Left ventricle myocardium inferior (tissue), 1 donor: ENCODE data around the gene ALPK1. TPM values are rescaled to one million over a fixed set of nuclear protein-coding genes. Genes with fewer than 3 reads are reported as not detected.

Source experiments
- DNase-seq: peaks from one replicate; pipeline ENCODE4 v3.0.0-alpha.2; 2020
- H3K27ac ChIP-seq: fragments of 200-600 bp; replicated peaks from 2 replicates; pipeline ENCODE4 v1.8.0; 2021
- H3K27me3 ChIP-seq: fragments of 200-600 bp; 2 replicates; pipeline ENCODE4 v1.8.0; 2021; ENCODE audit warnings: low read depth
- H3K36me3 ChIP-seq: fragments of 200-600 bp; 2 replicates; pipeline ENCODE4 v1.8.0; 2021
- H3K4me1 ChIP-seq: fragments of 200-600 bp; 2 replicates; pipeline ENCODE4 v1.8.0; 2021
- H3K4me3 ChIP-seq: fragments of 200-600 bp; 2 replicates; pipeline ENCODE4 v1.8.0; 2021; ENCODE audit warnings: mild to moderate bottlenecking, moderate library complexity
- H3K9me3 ChIP-seq: fragments of 200-600 bp; replicated peaks from 2 replicates; pipeline ENCODE4 v1.8.0; 2021
- CTCF ChIP-seq: fragments of 200-600 bp; IDR thresholded peaks from 2 replicates; pipeline ENCODE4 v1.8.0; 2021; ENCODE audit warnings: antibody characterized with exemption, mild to moderate bottlenecking, borderline replicate concordance
- intact Hi-C: fragments of 100-400 bp; cut with micrococcal nuclease; formaldehyde crosslinking; loops from one replicate; pipeline ENCODE4 v1.11.0; 2022
- total RNA-seq: library from RNA; stranded (reverse); fragmentation: NEBNext Ultra II Directional; extraction: Animal tissue kit (Norgen Biotek cat#: 25700); gene quantifications from one replicate; pipeline ENCODE4 v1.2.1, GENCODE V29; 2021
- donor health status: DM: no; HTN: yes; CAD: no; lungs with severe emphysema.

The ALPK1 gene
- total RNA-seq, 1 donor from 2014 or later = 3.1 TPM

- Histone ChIP-seq H3K9me3 (no peaks in the 10 kb centered on the region), H3K4me1 (no peaks in the 10 kb centered on the region), H3K36me3 (no peaks in the 10 kb centered on the region), H3K27ac (no peak overlapping the region), H3K27me3 (no peaks in the 10 kb centered on the region), H3K4me3 (no peak overlapping the region)
- intact Hi-C loops = no loop called here
- no peak for TF ChIP-seq CTCF
- no peak for DNase-seq
Observed at GRCh38 chr4:112332398-112332797, 35.2 kb downstream of the ALPK1 start.

DNA sequence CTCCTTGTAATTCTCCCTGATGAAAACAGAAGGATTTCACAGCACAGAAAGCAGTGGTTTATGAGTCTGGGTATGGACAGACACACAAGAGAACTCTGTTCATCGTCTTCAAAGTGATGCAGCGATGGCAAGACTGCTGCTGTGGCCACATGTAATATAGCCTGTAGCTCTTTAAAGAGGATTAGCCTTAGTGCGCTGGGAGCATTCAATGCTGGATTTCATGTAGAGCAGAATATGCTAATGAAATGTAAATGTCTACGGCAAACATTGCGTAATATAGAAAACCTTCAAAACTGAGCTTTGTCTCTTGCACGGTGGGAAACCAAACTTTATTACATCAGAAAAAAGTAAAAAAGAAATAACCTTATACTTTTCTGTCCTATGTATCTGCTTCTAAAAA lies 42.9 kb downstream of the ALPK1 start:
- intact Hi-C loops = no loop called here
- Histone ChIP-seq H3K27me3 (no peaks in the 10 kb centered on the region), H3K9me3 (no peaks in the 10 kb centered on the region), H3K4me3 (no peak overlapping the region), H3K36me3 (no peaks in the 10 kb centered on the region), H3K4me1 (no peaks in the 10 kb centered on the region), H3K27ac (no peak overlapping the region)
- TF ChIP-seq CTCF = no peak
- DNase-seq = no peak

DNA sequence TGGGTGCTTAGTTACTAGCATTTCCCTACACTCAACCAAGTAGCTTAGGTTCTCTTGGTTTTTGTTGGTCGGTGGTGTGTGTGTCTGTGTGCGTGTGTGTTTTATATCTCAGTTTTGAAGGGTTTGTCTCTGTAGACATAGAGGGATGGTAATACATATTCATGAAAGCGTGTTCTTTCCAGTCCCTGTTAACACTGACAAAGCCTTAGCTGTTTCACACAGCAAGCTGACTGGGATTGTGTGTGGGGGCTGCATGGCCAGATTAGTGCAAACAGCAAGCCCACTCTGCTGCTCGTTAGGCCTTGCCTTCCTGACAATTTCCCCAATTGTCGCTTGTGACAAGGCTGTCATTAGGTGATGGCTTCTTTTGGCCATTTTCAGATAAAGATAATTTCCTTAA lies 43.9 kb downstream of the ALPK1 start:
- no peaks in the 10 kb centered on the region for H3K27me3 ChIP-seq
- H3K4me3 ChIP-seq = no peak overlapping the region
- no peak for TF ChIP-seq CTCF
- no peaks in the 10 kb centered on the region for H3K4me1 ChIP-seq
- H3K27ac ChIP-seq = no peak overlapping the region
- no peak for DNase-seq
- H3K9me3 ChIP-seq = no peaks in the 10 kb centered on the region
- H3K36me3 ChIP-seq = no peaks in the 10 kb centered on the region
- intact Hi-C loops = no loop called here

GRCh38 chr4:112343330-112344080 lies 46.3 kb downstream of the ALPK1 start:
- no peak for DNase-seq
- TF ChIP-seq CTCF = no peak
- intact Hi-C loops = no loop called here

DNA sequence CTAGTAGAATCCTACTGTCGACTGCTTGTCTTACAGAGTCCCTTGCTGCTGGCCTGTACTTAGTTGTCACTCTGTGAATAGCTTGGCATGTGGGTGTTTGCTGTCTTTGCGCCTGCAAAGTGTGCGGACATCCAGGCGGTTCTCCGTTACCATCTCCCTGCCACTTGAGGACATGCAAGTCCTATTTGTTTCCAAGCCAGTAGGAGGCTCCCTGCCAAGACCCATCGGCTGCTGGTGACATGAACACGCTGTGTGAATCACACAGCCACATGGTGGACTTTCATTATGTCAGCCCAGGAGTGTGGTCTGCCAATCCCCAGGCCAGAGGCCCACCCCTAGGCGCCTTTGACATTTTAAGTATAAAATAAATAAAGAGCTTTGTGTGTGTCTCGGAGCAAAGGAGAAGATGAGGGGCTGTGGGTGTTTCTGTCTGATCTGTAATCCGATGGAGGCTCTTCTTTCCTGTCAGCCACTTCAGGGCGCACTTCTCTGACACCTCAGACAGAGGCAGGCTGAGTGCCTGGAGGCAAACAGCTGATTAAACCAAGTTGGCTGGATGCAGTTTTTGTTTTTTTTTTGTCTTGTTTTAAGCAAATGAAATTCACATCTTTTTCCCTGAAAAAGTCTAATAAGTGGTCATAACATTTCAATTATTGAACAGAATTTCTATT lies 51.5 kb downstream of the ALPK1 start:
- Histone ChIP-seq H3K9me3 (no peaks in the 10 kb centered on the region), H3K4me1 (peaks cover 12% of the 10 kb centered on the region), H3K4me3 (peak overlapping the region; percentile 32), H3K27me3 (no peaks in the 10 kb centered on the region), H3K27ac (peak overlapping the region; percentile 74), H3K36me3 (no peaks in the 10 kb centered on the region)
- intact Hi-C loops = no loop called here
- peak; percentile 37 for TF ChIP-seq CTCF
- peak; percentile 84 for DNase-seq

More at GRCh38 chr4:112343330-112344080, 46.3 kb downstream of the ALPK1 start:
- H3K27me3 ChIP-seq = no peaks in the 10 kb centered on the region
- peaks cover 6% of the 10 kb centered on the region for H3K4me1 ChIP-seq
- H3K36me3 ChIP-seq = no peaks in the 10 kb centered on the region
- no peak overlapping the region for H3K4me3 ChIP-seq
- no peaks in the 10 kb centered on the region for H3K9me3 ChIP-seq
- no peak overlapping the region for H3K27ac ChIP-seq
